Measurements from ENCODE around the gene NFAM1.

DNA sequence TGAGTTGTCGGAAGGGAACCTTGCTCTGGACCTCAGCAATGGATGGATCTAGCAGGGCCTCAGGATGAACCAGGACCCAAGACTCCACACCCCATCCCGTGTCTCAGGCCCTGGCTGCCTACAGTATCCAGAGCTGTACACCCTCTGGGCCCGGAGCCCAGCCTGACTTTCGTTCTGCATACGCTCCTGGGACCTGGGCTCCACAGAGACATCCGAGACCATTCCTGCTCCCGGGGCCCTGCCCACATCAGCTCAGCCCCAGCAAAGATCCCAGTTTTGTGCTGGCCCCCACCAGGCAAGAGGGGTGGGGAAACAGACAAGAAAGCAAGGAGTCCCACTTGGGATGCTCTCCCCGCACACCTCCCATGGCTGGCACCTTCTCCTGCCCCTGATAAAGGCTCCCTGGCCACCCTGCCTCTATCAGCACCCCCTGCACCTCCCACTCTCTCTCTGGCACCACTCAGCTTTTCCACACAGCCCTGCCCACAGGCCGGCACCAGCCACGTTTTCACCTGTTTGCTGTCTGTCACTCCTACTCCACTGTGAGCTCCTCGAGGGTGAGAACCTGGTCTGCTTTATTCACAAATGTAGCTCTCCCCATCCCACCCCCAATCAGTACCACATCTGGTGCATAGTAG, 97.2 kb downstream of the NFAM1 start:
- TF ChIP-seq POLR2A (IDR thresholded peaks at IDR 0.05; ENCODE audit: low read depth, low read length) (no peak), POLR2AphosphoS5 (IDR thresholded peaks at IDR 0.05; ENCODE audit: insufficient read depth, low read depth, low read length) (no peak), EZH2 (IDR thresholded peaks at IDR 0.05; ENCODE audit: borderline replicate concordance, low read depth, low read length, severe bottlenecking) (no peak), JUN (IDR thresholded peaks at IDR 0.05; ENCODE audit: borderline replicate concordance, insufficient read depth, insufficient read length, low read depth) (no peak)
- TF ChIP-seq, protein P1, sequence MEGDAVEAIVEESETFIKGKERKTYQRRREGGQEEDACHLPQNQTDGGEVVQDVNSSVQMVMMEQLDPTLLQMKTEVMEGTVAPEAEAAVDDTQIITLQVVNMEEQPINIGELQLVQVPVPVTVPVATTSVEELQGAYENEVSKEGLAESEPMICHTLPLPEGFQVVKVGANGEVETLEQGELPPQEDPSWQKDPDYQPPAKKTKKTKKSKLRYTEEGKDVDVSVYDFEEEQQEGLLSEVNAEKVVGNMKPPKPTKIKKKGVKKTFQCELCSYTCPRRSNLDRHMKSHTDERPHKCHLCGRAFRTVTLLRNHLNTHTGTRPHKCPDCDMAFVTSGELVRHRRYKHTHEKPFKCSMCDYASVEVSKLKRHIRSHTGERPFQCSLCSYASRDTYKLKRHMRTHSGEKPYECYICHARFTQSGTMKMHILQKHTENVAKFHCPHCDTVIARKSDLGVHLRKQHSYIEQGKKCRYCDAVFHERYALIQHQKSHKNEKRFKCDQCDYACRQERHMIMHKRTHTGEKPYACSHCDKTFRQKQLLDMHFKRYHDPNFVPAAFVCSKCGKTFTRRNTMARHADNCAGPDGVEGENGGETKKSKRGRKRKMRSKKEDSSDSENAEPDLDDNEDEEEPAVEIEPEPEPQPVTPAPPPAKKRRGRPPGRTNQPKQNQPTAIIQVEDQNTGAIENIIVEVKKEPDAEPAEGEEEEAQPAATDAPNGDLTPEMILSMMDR (IDR thresholded peaks at IDR 0.05; ENCODE audit: extremely low read depth in 1 of 2, insufficient read depth in 1 of 2, low read depth in 1 of 2, low read length in 2 of 2) = no peak
- TF ChIP-seq, protein P2, sequence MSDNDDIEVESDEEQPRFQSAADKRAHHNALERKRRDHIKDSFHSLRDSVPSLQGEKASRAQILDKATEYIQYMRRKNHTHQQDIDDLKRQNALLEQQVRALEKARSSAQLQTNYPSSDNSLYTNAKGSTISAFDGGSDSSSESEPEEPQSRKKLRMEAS (IDR thresholded peaks at IDR 0.05; ENCODE audit: insufficient read depth, insufficient read length) = no peak

All from endothelial cell of umbilical vein (primary cell).